ENCODE measurements around the gene OAS2.
A peak's percentile ranks its signal among the peaks of the same experiment; 100 is the strongest.
"Not testable (repeated sequence)": the region's sequence is repeated elsewhere in the genome, so short reads cannot be mapped to it uniquely, and the experiment has no call there.

Gene OAS2

DNA sequence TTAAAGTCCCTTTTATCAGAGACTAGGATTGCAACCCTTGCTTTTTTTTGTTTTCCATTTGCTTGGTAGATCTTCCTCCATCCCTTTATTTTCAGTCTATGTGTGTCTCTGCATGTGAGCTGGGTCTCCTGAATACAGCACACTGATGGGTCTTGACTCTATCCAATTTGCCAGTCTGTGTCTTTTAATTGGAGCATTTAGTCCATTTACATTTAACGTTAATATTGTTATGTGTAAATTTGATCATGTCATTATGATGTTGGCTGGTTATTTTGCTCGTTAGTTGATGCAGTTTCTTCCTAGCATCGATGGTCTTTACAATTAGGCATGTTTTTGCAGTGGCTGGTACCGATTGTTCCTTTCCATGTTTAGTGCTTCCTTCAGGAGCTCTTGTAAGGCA lies 21.2 kb upstream of the OAS2 start:
- DNase-seq: not testable (repeated sequence)

DNA sequence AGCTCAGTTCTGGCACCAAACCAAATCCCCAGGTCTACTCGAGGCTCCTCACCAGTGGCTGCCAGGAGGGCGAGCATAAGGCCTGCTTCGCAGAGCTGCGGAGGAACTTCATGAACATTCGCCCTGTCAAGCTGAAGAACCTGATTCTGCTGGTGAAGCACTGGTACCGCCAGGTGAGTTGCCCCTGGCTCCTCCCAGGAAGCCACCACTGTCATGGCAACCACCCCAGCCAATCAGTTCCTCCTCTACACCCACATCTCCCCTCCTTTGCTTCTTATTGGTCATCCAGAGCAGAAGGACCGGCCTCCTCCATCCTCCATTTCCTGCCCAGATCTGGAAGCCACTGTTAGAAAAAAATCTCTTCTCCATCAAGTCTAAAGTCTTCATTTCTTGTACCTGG lies 17.2 kb upstream of the OAS2 start:
- DNase-seq: no peak

DNA sequence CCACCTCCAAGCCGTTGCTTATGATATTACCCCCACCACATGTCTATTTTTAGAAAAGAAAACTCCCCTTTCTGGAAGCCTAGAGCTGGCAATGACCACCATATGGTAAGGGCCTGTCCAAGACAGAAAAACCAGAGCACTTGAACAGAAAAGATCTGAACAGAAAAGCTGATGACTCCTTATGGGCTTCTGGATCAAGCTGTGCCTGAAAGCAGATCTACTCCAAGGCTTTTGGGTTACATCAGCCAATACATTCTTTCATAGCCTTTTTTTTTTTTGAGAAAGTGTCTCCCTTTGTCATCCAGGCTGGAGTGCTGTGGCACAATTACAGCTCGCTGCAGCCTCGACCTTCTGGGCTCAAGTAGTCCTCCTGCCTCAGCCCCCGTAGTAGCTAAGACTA lies 16.8 kb upstream of the OAS2 start:
- no peak for DNase-seq

DNA sequence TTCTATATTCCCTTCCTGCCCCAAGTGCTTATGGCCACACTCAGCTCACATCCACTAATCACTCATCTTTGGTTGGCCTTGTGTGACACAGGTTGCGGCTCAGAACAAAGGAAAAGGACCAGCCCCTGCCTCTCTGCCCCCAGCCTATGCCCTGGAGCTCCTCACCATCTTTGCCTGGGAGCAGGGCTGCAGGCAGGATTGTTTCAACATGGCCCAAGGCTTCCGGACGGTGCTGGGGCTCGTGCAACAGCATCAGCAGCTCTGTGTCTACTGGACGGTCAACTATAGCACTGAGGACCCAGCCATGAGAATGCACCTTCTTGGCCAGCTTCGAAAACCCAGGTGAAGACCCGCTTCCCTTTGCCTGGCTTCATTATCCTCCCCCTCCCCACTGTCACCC lies 15.8 kb upstream of the OAS2 start:
- DNase-seq: no peak

DNA sequence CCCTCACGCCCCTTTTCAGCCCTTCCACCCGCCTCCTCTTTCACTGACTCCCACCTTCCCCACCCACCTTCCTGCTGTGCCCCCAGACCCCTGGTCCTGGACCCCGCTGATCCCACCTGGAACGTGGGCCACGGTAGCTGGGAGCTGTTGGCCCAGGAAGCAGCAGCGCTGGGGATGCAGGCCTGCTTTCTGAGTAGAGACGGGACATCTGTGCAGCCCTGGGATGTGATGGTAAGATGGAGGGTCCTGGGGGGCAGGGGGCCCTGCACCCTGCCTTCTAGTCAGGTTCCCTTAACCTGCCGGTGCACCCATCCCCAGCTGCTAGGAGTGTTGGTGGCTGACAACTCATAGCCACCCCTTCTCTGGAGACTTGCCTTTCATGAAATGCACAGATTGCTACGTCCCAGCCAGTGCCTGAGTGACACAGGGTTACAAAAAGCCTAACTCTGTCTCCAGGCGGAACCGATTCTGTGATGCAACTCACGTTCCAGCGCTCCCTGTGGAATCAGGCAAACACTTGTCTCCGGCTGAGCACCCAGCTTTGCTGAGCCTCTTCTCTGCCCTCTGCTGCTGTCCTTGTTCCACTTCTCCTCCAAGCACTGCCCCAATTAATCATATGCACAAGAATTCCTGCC lies 15.0 kb upstream of the OAS2 start:
- DNase-seq: no peak

DNA sequence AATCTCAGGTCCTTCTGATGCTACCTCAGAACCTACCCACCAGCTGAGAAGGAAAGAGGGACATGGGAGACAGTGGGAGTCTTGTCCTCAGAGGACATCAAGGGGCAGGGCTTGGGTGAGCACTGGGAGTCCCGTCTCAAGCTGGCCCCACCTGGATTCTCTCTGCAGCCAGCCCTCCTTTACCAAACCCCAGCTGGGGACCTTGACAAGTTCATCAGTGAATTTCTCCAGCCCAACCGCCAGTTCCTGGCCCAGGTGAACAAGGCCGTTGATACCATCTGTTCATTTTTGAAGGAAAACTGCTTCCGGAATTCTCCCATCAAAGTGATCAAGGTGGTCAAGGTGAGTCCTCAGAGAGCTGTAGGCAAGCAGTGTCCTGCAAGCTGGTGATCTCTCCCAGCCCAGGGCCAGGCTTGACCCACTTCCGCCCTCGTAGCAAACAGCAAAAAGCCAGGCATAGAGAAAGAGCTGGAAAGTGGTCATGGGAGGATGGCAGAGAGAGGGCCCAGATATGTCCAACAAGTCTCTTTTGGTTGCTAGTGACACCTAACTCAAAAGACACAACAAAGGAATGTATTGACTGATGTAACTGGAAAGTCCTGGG lies 14.2 kb upstream of the OAS2 start:
- no peak for DNase-seq

DNA sequence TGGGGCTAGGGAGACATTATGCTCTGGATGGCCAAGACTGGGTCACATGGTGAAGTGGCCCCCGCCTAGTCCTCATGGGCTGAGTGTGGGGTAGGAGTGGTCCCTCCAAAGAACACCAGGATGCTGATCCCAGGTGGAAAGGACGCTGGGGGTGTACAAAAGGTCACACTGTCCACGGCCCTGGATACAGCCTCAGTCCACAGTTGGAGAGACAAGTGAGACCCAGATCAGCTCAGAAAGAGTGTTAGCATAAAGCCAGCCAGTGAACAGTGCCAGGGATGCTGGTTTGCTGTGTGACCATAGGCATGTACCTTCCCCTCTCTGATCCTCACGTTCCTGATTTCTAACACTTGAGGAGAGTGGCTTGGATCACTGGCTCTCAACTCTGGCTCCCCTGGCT lies 13.4 kb upstream of the OAS2 start:
- DNase-seq: no peak

DNA sequence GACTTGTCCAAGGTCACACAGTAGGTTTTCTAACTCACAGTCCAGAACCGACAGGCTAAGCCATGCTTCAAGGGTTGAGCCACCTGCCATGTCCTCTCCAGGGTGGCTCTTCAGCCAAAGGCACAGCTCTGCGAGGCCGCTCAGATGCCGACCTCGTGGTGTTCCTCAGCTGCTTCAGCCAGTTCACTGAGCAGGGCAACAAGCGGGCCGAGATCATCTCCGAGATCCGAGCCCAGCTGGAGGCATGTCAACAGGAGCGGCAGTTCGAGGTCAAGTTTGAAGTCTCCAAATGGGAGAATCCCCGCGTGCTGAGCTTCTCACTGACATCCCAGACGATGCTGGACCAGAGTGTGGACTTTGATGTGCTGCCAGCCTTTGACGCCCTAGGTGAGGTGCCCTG lies 12.7 kb upstream of the OAS2 start:
- no peak for DNase-seq

DNA sequence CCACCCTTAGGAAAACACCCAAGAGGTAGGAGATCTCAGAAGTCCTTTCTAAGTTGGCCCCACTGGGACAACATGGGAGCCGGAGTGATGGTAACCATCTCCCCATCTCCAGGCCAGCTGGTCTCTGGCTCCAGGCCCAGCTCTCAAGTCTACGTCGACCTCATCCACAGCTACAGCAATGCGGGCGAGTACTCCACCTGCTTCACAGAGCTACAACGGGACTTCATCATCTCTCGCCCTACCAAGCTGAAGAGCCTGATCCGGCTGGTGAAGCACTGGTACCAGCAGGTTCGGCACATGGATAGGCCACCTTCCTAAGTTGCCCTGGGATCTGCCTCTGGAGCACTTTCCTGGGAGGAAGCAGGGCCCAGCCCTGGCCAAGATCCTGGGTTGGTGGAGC lies 11.0 kb upstream of the OAS2 start:
- no peak for DNase-seq

DNA sequence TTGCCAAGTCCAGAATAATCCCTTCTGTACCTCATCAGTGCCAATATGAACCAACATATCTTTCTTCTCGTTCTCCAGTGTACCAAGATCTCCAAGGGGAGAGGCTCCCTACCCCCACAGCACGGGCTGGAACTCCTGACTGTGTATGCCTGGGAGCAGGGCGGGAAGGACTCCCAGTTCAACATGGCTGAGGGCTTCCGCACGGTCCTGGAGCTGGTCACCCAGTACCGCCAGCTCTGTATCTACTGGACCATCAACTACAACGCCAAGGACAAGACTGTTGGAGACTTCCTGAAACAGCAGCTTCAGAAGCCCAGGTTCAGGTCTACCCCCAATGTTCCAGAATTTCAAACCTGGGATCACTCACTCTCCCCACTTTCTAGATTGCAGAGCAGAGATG lies 10.5 kb upstream of the OAS2 start:
- DNase-seq: no peak

DNA sequence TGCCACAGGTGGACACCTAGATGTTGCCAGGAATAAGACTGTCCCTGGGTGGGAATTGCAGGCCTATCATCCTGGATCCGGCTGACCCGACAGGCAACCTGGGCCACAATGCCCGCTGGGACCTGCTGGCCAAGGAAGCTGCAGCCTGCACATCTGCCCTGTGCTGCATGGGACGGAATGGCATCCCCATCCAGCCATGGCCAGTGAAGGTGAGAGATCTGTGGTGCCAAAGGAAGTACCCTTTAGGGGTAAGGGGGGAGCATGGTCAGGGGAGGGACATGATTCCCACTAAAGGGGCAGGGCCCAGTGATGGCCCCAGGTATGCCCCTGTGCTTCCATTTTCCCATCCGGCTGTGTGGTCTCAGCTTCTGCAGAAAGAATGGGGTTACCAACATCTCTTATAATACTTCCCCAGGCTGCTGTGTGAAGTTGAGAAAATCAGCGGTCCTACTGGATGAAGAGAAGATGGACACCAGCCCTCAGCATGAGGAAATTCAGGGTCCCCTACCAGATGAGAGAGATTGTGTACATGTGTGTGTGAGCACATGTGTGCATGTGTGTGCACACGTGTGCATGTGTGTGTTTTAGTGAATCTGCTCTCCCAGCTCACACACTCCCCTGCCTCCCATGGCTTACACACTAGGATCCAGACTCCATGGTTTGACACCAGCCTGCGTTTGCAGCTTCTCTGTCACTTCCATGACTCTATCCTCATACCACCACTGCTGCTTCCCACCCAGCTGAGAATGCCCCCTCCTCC lies 8.6 kb upstream of the OAS2 start:
- DNase-seq: no peak

DNA sequence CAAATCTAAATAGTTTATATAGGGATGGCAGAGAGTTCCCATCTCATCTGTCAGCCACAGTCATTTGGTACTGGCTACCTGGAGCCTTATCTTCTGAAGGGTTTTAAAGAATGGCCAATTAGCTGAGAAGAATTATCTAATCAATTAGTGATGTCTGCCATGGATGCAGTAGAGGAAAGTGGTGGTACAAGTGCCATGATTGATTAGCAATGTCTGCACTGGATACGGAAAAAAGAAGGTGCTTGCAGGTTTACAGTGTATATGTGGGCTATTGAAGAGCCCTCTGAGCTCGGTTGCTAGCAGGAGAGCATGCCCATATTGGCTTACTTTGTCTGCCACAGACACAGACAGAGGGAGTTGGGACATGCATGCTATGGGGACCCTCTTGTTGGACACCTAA lies 7.9 kb upstream of the OAS2 start:
- DNase-seq: no peak

DNA sequence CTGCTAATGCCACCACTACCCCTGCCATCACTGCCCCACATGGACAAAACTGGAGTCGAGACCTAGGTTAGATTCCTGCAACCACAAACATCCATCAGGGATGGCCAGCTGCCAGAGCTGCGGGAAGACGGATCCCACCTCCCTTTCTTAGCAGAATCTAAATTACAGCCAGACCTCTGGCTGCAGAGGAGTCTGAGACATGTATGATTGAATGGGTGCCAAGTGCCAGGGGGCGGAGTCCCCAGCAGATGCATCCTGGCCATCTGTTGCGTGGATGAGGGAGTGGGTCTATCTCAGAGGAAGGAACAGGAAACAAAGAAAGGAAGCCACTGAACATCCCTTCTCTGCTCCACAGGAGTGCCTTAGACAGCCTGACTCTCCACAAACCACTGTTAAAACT lies 7.1 kb upstream of the OAS2 start:
- DNase-seq: no peak

DNA sequence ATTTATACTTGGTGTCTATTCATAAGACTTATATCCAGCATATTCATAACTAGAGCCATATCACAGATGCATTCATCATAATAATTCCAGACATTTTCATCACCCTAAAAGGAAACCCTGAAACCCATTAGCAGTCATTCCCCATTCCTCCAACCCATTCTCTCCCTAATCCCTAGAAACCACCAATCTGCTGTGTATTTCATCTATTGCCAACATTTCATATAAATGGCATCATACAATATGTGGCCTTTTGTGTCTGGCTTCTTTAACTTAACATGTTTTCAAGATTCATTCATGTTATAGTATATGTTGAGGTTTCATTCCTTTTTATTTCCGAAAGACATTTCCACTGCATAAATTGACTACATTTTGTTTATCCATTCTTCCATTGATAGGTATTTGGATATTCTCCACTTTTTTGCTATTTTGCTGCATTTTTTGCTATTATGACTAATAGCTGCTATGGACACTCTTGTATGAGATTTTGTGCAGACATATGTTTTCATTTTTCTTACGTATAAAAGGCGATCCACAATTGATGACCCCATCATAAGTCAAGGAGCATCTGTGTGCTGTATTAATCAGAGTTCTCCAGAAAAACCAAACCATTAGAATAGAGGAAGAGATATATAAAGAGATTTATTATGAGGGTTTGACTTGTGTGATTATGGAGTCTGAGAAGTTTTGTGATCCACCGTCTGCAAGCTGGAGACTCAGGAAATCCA lies 5.1 kb upstream of the OAS2 start:
- DNase-seq: no peak

DNA sequence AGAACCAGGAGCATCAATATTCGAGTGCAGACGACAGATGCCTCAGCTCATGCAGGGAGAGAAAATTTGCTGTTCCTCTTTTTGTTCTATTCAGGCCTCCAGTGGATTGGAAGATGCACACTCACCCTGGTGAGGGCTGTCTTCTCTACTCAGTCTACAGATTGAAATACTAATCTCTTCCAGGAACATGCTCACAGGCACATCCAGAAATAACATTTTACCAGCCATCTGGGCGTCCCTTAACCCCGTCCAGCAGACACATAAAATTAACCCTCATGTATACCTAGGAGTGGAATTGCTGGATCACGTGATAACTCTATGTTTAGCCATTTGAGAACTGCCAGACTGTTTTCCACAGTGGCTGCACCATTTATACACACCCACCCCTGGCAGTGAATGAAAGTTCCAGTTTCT lies 4.5 kb upstream of the OAS2 start:
- DNase-seq: no peak

DNA sequence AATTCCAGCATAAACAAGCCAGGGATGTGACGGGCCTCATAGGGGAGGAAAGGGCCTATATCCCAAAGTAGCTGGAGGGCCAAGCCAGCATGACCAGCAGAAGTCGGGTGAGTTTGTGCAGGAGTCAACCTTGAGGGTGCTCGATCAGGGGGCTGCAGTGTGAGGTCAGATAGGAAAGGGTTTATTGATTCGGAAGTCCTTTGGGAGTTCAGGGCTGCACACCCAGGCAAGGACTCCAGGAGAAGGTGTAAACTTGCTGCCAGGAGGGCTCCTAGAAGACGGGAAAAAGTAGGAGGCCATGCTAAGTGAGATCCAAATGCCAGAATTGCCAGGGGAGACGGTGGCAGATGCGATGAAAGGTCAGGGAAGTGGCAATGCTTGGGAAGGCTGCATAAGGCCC lies 3.4 kb upstream of the OAS2 start:
- no peak for DNase-seq

DNA sequence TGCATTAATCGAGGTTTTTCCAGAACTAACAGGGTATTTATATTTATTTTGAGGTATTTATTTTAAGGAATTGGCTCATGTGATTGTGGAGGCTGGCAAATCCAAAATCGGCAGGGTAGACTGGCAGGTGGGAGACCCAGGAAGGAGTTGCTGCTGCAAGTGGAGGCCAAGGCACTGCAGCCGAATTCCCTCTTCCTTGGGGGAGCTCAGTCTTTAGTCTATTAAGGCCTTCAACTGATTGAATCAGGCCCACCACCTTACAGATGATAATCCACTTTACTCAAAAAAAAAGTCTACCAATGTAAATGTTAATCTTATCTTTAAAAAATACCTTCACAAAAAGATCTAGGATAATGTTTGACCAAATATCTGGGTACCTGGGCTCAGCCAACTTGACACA lies 1.2 kb upstream of the OAS2 start:
- no peak for DNase-seq

DNA sequence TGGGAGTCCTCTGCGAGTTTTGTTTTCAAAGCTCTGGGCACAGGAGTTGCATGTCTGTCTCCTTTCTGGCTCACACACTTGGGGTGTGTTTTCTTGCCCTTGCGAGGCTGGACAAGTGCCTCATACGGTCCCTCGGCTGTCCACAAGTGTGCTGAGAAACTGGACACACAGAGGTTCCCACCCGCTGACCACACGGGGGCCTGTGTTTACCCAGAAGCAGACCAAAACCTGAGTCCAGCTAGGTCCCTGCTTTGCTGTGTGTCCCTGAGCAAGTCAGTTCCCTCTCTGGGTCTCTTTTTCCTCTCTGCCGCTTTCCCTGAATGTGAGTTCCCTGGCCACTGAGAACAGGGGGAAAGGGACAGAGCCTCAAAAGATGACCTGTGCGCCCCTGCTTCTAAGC lies 678 bp upstream of the OAS2 start:
- DNase-seq: no peak

DNA sequence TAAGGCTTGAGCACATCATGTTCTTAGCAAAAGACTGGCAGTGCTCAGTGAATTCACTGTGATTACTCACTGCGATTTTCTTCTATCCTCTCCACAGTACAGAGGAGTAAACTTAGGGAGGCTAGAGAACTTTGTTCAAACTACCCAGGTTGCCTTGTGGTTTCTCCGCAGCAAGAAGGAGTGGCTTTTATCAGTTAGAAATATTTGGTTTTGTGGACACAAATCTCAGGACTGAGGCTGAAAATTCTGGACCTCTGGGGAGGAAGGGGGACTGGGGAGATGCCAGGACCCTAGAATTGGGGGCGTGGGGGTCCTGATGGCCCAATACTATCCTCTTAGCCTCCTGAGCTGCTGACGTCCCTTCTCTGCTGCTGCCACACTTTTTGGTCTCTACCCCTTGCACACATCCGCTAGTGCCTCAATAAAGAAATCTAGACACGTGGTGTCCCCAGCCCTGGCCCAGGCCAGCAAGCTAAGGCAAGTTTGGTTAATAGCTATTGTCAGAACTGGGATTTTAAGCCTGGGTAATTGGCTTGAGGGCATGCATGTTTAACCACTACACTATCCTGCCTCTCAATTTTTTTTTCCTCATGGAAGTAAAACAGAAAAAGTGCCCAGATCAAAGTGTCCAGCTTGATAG lies 842 bp downstream of the OAS2 start:
- peak; percentile 44 for DNase-seq

DNA sequence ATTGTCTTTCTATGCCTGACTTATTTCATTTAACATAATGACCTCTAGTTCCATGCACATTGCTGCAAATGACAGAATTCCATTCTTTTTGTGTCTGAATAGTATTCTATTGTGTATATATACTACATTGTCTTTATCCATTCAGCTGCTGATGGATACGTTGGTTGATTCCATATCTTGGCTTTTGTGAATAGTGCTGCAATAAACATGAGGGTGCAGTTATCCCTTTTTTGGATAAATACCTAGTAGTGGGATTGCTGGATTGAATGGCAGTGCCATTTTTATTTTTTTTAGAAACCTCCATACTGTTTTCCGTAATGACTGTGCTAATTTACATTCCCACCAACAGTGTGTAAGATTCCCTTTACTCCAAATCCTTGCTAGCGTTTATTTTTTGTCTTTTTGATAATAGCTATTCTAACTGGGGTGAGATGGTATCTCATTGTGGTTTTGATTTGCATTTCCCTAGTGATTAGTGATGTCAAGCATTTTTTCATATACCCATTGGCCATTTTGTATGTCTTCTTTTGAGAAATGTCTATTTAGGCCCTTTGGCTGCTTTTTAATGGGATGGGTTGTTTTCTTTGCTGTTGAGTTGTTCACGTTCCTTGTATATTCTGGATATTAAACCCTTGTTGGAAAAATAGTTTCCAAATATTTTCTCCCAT lies 2.3 kb downstream of the OAS2 start:
- DNase-seq: peak; percentile 52

DNA sequence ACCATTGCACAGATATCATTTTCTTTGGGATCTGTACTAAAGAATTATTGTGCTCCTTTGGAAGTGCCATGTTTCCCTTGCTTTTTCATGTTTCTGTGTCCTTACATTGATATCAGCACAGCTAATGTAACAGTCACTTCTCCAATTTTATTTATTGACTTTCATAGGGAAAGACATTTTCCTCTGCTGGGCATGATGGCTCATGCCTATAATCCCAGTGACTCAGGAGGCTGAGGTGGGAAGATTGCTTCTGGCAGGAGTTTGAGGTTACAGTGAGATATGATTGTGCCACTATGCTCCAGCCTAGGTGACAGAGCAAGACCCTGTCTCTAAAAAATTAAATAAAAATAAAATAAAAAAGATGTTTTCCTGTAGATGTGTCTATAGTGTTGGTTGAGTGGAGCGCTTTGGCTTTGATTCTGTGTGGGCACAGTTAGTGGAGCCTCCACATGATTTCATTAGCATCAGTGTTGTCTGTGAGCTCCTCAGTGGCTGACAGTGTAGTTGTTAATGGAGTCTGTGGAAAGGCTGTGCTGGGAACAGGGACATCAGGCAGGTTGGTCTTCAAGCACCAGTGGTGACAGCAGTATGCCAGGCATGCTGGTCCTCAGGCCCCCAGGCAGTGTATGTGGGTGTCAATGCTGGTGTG lies 7.4 kb downstream of the OAS2 start:
- no peak for DNase-seq

DNA sequence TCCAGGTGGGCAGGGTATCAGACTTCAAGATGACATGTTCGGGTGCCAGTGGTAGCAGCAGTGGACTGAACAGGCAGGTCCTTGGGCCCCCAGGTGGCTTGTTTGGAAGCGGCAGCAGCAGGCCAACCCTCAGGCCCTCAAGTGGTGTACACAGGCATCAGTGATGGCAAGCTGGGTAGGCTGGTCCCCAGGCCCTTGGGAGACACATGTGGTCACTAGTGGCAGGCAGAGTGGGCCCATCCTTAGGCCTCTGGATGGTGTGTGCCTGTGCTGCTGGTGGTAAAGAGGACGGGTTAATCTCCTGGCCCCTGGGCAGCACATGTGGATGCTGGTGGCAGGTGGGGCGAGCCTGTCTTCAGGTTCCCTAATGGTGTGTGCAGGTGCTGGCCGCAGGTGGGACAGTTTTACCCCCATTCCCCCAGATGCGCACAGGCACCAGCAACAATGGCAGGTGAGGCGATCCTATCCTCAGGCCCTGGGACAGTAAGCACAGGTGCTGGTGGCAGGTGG lies 8.0 kb downstream of the OAS2 start:
- DNase-seq: no peak

All from central memory CD4-positive, alpha-beta T cell (primary cell).